ENCODE measurements around the gene GLT1D1.

DNA sequence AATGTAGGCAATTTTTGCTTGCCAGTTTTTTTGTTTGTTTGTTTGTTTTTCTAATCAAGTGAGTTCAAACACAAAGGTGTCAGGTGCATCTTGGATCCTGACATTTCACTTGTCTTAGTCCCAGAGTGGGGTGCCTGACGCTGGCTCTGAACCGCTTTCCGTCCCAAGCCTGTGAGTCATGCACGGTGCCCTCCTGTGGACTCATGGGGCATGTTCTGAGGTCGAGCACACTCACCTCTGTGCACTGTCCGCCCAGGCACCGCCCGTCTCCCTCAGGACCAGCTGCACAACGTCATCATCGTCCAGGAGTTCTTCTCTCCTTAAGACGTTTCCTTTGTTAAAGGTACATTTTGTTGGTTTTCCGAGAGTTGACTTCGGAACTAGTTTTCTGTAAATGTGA is 98.2 kb downstream of the GLT1D1 start:
- no peak for TF ChIP-seq POLR2A (IDR thresholded peaks at IDR 0.05)
- TF ChIP-seq, protein P1, sequence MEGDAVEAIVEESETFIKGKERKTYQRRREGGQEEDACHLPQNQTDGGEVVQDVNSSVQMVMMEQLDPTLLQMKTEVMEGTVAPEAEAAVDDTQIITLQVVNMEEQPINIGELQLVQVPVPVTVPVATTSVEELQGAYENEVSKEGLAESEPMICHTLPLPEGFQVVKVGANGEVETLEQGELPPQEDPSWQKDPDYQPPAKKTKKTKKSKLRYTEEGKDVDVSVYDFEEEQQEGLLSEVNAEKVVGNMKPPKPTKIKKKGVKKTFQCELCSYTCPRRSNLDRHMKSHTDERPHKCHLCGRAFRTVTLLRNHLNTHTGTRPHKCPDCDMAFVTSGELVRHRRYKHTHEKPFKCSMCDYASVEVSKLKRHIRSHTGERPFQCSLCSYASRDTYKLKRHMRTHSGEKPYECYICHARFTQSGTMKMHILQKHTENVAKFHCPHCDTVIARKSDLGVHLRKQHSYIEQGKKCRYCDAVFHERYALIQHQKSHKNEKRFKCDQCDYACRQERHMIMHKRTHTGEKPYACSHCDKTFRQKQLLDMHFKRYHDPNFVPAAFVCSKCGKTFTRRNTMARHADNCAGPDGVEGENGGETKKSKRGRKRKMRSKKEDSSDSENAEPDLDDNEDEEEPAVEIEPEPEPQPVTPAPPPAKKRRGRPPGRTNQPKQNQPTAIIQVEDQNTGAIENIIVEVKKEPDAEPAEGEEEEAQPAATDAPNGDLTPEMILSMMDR (IDR thresholded peaks at IDR 0.05), result no peak

All from body of pancreas (tissue), 4 donors.